Vagina (tissue), 2 donors: ENCODE results near the gene DNAH9.

ENCODE experiments used
- POLR2A ChIP-seq, 2 donors: fragments of 450-650 bp; IDR thresholded peaks; one replicate each; pipeline ENCODE4 v1.6.1; 2017; ENCODE audit warnings: antibody characterized with exemption in 2 of 2, mild to moderate bottlenecking in 2 of 2, moderate library complexity in 2 of 2
- TF ChIP-seq, protein P1 (sequence below), 3 experiments: fragments of 450-650 bp in 2 of 3; fragments of 200-600 bp in 1 of 3; sonication (generic) in 1 of 3; IDR thresholded peaks; one replicate each; pipeline ENCODE4 v1.5.1; 2017 to 2019; ENCODE audit warnings: antibody characterized with exemption in 3 of 3, mild to moderate bottlenecking in 2 of 3, moderate library complexity in 2 of 3

DNA sequence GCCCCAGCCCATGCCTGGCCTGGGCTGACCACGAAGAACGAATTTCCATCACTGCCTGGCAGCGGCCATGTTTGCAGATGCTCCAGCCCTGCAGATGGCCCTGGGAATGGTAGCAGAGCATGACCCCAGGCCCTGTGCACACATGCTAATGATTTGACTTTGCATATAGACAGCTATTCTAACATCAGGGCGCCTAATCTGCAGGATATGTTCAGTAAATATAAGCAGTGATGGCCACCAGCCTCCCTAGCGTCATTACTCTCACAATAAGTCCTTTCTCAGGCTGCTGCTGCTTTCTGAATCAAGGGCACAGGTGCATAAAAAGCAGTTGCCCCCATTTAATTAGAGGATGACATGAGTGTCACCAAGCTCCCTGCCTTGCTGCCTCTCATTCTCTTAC is 24.2 kb downstream of the DNAH9 start:
- TF ChIP-seq, protein P1, sequence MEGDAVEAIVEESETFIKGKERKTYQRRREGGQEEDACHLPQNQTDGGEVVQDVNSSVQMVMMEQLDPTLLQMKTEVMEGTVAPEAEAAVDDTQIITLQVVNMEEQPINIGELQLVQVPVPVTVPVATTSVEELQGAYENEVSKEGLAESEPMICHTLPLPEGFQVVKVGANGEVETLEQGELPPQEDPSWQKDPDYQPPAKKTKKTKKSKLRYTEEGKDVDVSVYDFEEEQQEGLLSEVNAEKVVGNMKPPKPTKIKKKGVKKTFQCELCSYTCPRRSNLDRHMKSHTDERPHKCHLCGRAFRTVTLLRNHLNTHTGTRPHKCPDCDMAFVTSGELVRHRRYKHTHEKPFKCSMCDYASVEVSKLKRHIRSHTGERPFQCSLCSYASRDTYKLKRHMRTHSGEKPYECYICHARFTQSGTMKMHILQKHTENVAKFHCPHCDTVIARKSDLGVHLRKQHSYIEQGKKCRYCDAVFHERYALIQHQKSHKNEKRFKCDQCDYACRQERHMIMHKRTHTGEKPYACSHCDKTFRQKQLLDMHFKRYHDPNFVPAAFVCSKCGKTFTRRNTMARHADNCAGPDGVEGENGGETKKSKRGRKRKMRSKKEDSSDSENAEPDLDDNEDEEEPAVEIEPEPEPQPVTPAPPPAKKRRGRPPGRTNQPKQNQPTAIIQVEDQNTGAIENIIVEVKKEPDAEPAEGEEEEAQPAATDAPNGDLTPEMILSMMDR (IDR thresholded peaks at IDR 0.05) = no peak
- no peak for TF ChIP-seq POLR2A (IDR thresholded peaks at IDR 0.05)
